UCSD-AML1 (cell line): ENCODE measurements around the gene SMC5.
"Not testable (repeated sequence)": the region's sequence is repeated elsewhere in the genome, so short reads cannot be mapped to it uniquely, and the experiment has no call there.

ENCODE experiments used
- DNase-seq: peaks from one replicate; lab custom pipeline; 2025; ENCODE audit not compliant: unreplicated experiment; lab: John Stamatoyannopoulos, UW

The SMC5 gene

DNA sequence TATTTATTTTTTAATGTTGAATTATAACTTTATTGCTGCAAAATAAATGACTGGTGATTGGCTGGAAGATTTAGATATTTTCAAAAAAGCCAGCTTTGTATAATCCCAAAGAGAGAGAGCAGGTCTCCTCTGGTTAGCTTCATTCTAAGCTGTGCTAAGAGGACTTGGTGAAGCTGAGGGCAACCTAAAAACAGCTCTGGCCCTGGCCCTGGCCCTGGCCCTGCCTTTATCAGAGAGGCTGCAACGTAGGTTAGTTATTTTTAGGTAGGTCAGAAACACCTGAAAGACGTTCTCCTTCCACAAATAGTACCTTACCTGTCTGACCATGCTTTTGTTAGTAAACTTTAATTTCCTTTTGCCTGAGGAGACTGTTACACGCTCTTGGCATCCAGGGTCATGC lies 97.0 kb downstream of the SMC5 start:
- no peak for DNase-seq

DNA sequence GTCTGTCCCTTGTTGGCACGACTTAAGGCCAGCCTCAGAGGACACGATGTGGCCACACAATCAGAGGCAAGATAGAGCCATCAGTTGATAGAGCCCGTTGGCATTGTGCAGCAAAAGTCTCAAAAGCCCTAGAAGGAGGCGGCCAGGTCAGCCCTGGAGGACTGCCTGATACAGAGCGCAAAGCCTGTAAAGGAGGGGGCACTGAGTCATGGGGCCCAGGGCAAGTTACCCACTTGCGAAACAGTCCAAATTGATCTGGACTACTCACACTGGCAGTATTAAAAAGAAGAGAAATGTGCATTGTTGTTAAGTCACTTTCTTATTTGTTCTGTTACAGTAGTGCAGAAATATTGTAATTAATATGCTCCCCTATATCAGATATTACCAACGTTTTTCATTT lies 104.2 kb downstream of the SMC5 start:
- DNase-seq: no peak

DNA sequence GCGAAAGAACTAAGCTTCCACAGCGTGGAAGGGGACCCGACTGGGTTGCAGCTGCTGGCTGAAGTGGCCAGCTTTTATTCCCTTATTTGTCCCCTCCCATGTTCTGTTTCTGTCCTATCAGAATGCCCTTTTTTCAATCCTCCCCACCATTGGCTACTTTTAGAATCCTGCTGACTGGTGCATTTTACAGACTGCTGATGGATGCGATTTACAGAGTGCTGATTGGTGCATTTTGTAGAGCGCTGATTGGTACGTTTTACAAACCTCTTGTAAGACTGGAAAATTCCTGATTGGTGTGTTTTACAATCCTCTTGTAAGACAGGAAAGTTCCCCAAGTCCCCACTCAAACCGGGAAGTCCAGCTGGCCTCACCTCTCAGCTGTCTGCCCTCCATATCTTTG lies 105.0 kb downstream of the SMC5 start:
- DNase-seq: no peak

DNA sequence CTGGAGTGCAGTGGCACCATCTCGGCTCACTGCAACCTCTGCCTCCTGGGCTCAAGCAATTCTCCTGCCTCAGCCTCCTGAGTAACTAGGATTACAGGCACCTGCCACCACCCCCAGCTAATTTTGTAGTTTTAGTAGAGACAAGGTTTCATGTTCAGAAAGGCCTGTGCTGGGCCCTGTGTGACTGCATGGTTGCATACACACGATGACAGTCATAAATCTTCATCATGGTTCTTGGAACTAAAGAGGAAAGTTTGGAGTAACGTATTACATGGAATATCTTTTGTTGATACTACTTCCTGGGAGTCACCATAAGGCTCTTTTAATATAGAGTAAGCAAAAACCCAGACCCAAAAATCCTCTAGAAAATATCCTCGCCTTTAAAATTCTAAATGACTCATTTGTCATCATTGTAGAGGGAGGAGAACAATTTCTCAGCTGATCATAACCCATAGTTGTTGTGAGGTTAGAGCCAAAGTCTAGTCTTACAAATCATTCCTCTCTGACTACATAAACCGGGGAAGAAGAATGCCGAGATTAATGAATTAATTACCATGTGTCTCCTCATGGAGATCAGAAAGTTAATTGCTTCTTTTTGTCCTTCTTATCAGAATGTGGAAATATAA lies 108.6 kb downstream of the SMC5 start:
- DNase-seq: no peak

DNA sequence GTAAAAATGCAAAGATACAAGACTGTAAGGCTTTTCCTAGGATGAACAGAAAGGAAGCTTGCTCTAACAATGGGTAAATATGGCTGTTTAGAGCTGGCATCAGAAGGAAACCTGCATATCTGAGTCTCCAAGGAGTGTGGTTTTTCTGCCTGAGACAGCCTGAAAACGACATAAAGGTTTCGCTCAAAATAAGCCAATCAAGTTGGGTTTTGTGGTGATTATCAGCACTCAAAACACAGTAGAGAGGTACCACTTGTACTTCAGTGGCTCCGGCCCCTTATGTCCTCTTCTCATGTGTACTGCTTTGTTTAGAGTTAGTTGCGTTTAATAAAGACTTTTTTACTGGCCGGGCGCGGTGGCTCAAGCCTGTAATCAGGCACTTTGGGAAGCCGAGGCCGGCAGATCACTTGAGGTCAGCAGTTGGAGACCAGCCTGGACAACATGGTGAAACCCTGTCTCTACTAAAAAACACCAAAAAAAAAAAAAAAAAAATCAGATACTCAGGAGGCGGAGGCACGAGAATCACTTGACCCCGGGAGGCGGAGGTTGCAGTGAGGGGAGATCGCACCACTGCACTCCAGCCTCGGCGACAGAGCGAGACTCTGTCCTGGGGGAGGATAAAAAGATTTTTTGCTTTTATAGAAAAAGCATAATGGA lies 116.3 kb downstream of the SMC5 start:
- DNase-seq: no peak

DNA sequence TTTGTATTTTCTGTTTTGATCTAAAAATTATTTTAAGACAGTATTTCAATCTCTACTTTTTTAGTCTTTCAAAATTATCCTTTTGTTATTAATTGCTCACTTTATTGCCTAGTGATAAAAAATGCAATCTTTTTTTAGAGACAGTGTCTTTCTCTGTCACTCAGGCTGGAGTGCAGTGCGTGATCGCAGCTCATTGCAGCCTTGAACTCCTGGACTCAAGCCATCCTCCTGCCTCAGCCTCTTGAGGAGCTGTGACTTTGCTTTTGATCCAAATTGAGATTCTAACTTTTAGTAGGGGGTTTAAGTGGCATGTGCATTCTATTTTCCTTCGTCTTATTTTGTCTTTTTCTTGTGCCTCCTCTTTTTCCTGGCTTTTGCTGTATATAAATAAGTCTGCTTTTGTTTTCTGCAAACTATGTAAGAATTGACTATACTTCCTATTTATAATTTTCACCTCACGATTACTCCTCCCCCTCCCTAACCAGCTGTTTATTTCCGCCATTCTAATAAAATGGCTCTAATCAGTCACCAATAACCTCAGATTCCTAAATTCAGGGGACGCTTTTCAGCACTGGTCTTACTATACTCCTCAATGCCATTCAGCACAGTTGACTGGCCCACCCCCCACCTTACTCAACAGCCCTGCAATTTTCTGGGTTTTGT lies 123.4 kb downstream of the SMC5 start:
- DNase-seq: no peak

DNA sequence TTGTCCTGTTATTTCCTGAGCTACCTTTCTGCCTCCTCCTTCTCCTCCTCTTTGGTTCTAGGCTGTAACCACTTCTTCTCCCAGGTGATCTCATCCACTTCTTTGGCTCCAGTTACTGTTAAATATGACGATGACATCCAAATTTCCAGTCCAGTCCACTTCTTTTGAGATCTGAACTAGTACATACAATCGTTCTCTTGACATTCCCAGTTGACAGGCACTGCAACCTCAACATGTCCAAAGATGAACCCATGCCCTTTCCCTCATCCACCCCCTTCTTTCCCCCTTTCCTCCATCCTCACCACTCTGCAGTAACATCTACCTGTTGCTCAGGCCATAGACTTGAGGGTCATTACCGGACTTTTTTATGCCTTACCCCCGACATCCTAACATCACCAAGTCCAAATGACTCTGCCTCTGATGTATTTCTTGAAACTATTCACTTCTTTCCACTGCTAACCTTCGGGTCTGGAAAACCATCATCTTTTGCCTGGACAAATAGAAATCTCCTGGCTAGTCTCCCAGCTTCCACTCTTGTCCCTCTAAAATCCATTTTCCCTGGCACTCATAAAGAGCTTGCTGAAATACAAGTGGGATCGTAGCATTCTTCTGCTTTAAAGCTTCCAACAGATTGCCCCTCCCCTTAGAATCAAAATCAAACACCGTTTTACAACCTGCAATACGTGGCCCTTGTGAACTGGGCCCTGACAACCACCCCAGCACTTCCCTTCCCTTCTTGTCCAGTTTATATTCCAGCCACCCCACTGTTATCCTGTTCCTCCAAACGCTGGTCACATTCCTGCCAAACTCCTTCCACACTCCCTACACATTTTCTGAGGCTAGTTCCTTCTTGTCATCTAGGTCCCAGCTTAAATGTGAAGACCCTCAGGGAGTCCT lies 124.2 kb downstream of the SMC5 start:
- DNase-seq: no peak

DNA sequence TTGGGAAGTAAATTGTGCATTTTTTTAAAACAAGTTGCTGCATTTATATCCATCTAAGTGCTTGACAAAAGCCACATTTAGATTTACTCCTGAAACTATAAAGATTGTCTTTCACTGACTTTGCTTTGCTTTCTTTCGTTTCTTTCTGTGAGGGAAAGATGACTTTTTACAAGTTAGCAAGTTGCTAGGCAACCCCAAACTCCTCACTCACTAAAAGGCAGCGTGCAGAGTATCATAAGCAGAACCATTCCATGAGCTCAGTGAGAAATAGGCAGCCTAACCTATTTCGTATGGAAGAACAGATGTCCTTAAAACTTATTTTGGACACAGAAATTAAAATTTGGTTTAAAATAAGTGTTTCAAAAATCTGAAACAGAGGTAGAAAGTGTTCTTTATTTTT lies 126.6 kb downstream of the SMC5 start:
- DNase-seq: no peak

DNA sequence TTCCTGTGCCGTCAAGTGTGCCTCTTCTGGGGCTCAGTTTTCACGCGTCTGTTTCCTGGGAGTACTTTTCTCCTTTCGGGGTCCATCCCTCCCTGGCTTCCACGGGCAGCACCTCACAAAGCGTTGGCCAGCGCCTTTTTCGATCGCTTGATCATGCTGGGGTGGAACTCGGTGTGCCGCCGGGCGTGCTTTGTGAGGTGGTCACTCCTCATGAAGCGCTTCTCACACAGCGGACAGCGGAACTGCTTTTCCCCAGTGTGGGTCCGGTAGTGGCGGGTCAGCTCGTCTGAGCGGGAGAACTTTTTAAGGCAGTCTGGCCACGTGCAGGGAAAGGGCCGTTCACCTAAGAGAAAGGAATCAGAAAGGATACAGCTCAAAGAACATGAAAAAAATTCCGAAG lies 128.9 kb downstream of the SMC5 start:
- DNase-seq: no peak

DNA sequence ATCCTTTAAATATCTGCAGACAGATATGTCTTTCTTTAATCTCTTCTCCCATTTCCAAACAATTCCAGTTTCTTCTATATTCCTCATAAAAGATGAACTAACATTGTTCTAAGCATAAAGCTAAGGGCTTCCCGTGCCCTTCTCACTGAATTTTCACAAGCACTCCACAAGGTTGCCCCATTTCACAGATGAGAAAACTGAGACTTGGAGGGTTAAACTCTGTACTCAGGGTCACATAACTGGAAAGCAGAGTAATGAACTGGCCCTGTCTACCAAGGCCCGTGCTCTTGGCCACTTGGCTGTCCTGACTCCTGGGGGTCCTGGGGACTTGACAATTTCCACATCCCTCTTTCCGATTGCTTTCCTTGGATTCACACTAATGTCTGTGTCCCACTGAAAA lies 130.4 kb downstream of the SMC5 start:
- DNase-seq: no peak

DNA sequence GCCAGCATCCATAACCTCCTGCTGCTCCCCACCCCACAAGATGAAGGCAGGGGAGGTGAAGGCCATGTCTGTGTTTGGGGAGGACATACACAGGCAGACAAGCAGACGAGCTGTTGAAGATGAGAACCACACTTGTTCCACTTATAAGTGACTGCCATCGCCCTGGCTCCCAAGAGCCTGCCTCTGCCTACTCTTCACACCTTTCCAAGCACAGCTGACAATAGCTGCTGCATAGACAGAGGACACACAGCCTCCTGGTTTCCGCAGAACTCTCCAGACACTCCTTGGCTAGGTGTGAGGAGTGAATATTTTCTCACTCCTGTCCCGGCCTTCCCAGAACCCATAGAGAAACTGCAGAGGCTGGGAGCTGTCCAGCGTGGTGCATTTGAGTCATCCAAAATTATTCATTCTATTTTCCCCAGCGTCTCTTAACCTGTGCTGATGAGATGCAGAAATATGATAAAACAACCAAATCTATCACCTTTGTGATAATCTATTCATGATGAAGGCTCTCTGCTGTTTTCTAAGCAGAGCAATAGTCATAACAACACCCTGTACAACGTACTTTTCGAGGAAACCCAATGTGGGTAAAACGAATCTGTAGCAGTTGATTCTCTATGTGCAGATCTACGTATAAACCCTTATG lies 131.0 kb downstream of the SMC5 start:
- no peak for DNase-seq

DNA sequence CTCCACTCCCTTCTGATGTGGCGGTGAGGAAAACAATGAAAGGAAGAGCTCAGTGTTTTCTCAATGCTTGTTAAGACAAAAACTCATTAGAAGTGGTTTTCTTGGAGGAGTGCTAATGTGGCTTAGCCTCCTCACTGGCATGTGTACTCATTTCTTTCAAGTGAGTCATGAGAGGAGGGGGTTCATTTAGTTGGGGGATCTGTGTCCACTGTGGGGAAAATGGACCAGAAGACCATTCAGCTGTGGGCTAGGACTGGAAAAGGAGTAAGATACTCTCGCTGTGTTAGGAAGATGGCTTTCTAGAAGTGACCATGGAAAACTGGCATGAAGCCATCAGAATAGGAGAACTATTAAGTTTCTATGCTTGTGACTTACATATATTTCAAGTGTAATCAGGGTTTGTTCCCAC lies 132.2 kb downstream of the SMC5 start:
- no peak for DNase-seq

DNA sequence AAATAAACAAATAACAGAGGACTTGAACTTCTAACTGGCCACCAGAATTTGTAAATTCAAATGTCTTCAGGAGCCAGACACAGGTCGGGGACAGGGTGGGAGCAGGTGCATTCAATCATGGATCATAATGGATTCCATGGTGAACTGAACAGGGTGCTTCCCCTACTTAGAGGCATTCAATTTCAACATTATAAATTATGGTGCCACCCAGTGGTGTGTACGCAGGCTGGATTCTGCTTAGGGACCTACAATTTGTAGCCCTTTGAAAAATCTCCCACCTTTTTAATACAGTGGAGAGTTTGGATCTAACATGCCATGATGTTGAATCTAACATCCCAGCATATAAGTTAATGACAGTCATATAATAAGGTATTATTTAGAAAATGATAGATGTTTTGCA lies 133.4 kb downstream of the SMC5 start:
- DNase-seq: no peak

DNA sequence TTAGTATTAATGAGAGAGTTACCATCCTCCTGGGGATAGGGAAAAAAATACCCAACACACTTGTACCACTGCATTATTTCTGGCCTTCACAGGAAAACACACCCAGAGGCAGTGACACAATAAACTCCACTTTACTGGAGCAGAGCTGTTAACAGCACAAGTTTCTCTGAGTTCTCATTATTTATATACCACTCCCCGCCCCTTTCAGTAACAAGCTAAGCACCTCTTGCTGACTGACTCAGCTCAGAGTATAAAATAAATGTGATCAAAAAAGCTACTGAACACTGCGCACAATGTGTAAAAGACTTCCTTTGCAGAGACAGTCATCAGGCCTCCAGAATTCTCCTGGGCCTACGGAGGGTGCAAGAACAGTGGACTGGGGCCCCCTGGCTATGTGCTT lies 134.1 kb downstream of the SMC5 start:
- no peak for DNase-seq

DNA sequence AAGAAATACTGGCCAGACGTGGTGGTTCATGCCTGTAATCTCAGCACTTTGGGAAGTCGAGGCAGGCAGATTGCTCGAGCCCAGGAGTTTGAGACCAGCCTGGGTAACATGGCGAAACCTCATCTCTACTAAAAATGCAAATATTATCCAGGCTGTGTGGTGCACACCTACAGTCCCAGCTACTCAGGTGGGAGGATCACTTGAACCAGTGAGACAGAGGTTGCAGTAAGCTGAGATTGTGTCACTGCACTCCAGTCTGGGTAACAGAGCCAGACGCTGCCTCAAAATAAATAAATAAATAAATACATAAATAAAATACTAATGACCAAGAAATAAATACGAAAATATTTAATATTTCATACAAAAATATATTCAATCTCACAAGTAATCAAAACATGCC lies 136.9 kb downstream of the SMC5 start:
- DNase-seq: no peak

DNA sequence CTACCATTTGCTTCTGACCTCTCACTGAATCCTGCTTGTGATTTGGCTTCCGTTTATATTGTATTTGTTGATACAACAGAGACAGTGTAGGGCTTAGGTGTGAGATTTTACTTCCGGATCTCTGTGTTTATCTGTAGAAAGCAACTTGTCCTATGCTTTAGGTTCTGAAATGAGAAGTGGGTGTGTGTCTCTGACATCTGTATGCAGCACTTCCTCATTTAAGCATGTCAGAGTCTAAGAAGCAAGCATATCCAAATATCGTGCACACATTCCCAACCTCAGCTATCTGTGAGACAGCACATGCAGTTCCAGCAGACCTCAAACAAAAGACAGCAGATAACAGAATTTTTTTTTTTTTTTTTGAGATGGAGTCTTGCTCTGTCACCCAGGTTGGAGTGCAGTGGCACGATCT lies 139.4 kb downstream of the SMC5 start:
- no peak for DNase-seq

DNA sequence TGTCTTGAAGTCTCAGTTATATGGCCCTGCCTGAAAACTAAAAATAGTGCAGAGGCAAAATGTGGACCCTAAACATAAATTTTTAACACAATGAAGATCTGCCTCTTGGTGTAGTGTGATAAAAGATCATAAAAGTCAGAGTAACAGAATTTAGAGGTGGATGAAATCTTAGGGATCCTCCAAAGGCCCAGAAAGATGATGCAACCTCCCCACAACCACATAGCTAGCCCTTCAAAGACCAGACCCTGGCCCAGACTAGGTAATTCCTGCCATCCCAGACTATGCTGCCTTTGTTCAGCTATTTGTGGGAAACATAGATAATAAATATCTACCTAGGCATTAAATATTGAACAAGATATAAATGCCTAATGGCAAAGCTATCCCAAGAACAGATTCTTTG lies 140.4 kb downstream of the SMC5 start:
- DNase-seq: no peak

DNA sequence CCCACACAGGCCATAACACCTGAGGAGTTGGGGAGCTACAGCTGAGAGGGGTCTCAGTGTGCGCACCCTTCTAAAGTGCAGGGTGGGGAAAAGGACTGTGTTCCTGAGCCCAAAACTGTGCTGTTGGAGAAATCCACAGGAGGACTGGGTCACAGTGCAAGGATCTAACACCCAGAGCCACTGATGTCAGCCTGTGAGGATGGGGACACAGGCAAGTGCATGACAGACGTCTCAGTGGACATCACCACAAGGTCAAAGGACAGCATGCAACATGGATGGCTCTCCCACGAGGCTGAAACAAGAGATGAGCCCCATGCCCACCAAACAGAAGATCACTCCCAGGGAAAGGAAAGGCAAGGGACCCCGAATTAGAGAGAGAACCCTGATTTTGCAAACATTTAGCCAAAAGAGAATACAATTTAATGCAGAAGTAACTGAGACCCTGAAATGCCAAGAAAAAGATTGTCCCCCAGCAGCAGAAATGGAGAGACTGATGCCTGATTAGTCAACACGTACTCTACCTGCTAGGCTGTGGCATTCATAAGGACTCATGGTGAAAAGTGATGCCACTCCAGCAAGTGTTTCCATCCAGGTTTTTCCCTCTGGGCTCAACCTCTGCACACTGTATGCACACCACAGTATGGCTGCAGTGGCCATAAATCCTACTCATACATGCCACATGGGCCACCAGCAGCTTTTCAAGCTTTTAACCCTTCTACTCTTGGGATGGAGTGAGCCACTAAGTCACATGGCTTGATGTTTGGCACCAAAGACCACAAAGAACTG lies 141.5 kb downstream of the SMC5 start:
- no peak for DNase-seq

DNA sequence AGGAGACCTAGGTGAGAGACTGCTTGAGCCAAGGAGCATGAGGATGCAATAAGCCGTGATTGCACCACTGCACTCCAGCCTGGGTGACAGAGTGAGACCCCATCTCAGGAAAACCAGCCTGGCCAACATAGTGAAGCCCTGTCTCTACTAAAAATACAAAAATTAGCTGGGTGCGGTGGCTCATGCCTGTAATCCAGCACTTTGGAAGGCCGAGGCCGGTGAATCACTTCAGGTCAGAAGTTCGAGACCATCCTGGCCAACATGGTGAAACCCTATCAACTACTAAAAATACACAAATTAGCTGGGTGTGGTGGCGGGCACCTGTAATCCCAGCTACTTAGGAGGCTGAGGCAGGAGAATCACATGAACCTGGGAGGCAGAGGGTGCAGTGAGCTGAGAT lies 142.5 kb downstream of the SMC5 start:
- DNase-seq: not testable (repeated sequence)

DNA sequence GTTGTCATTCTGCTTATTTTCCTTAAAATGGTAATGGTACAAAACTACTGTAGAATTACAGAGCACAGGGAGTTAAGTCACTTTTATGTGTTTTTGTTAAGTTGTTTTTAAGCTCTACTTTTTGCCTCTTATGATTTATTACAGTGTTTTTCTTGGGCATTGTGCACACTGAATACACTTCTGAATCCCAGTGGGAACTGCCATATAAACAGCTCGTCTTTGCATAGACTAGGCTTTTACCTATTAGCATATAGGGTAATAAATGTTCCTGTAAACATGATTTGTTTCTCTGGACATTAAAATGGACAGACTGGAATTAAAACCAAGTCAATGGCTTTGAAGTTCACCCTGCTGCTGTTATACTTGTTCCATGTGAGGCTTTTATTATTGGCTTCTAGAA lies 143.4 kb downstream of the SMC5 start:
- DNase-seq: no peak
